K562 (cell line): ENCODE measurements around the gene SPON2. TPM values are rescaled to one million over a fixed set of nuclear protein-coding genes. Genes with fewer than 3 reads are reported as not detected.

ENCODE experiments used
- EZH2 ChIP-seq: IDR thresholded peaks from 2 replicates; pipeline ENCODE4 v1.6.1; 2012; ENCODE audit warnings: low read depth, mild to moderate bottlenecking, inconsistent platforms, low read length, borderline replicate concordance
- JUND ChIP-seq, 2 experiments: IDR thresholded peaks; 2 replicates in 1 of 2; 3 replicates in 1 of 2; pipeline ENCODE4 v1.6.1; 2011; ENCODE audit warnings: borderline replicate concordance in 2 of 2, low read depth in 2 of 2, low read length in 2 of 2, improper control_type of control experiment in 1 of 2, missing biosample characterization in 1 of 2, missing genetic modification characterization in 1 of 2, missing genetic modification reagents in 1 of 2
- MAFG ChIP-seq: fragments of 450-650 bp; conservative IDR thresholded peaks from 2 replicates; pipeline ENCODE4 v1.6.1; 2016; ENCODE audit warnings: missing genetic modification characterization, missing compliant biosample characterization
- MTA3 ChIP-seq: fragments of 450-650 bp; formaldehyde crosslinking; IDR thresholded peaks from 2 replicates; pipeline ENCODE4 v1.6.1; 2017; ENCODE audit warnings: mild to moderate bottlenecking, borderline replicate concordance
- NFE2L1 ChIP-seq: fragments of 450-650 bp; IDR thresholded peaks from 2 replicates; pipeline ENCODE4 v1.6.1; 2016; ENCODE audit warnings: missing genetic modification characterization, low read depth, mild to moderate bottlenecking, missing compliant biosample characterization, moderate library complexity, borderline replicate concordance
- RREB1 ChIP-seq: fragments of 250-450 bp; sonication (Bioruptor Pico); IDR thresholded peaks from 2 replicates; pipeline ENCODE4 v1.4.0; 2020
- SMAD4 ChIP-seq: fragments of 250-450 bp; sonication (Bioruptor Pico); conservative IDR thresholded peaks from 2 replicates; pipeline ENCODE4 v1.8.0; 2021; ENCODE audit warnings: inconsistent platforms, mild to moderate bottlenecking, moderate library complexity
- TFE3 ChIP-seq: fragments of 450-650 bp; formaldehyde crosslinking; IDR thresholded peaks from 2 replicates; pipeline ENCODE4 v1.4.0; 2020; ENCODE audit warnings: mild to moderate bottlenecking, mixed read lengths
- TRIM28 ChIP-seq: fragments of 450-650 bp; IDR thresholded peaks from 2 replicates; pipeline ENCODE4 v1.6.1; 2017
- ZBTB43 ChIP-seq: sonication (generic); formaldehyde crosslinking; IDR thresholded peaks from 2 replicates; pipeline ENCODE4 v1.8.0; 2023; ENCODE audit warnings: mild to moderate bottlenecking, missing genetic modification reagents
- ZBTB5 ChIP-seq: fragments of 450-650 bp; IDR thresholded peaks from 2 replicates; pipeline ENCODE4 v1.6.1; 2017; ENCODE audit warnings: antibody characterized with exemption
- ZNF586 ChIP-seq: fragments of 450-650 bp; formaldehyde crosslinking; conservative IDR thresholded peaks from 2 replicates; pipeline ENCODE4 v1.4.0; 2020; ENCODE audit warnings: mild to moderate bottlenecking, moderate library complexity
- ZNF830 ChIP-seq: fragments of 250-450 bp; sonication (Bioruptor Pico); IDR thresholded peaks from 2 replicates; pipeline ENCODE4 v1.5.0; 2021; ENCODE audit warnings: mild to moderate bottlenecking
- polyA plus RNA-seq, 8 experiments: library from polyadenylated mRNA; depleted of rRNA in 4 of 8; stranded (reverse) in 5 of 8; unstranded in 3 of 8; fragments of >200 nt; fragmentation: Nextera tagmentation in 2 of 8; fragmentation: Illumina TruSeq in 1 of 8; extraction: Ambion mirVana in 2 of 8; extraction: Trizol in 1 of 8; gene quantifications; 2 replicates each; pipeline versions ENCODE4 v1.2.1 to v1.2.3, GENCODE V29; 2011 to 2014; ENCODE audit warnings: inconsistent platforms in 1 of 8, missing spikeins in 1 of 8
- total RNA-seq, 7 experiments: library from RNA; depleted of rRNA in 6 of 7; stranded (reverse); fragments of >200 nt in 6 of 7; fragmentation: Illumina TruSeq in 2 of 7; extraction: Trizol in 2 of 7; gene quantifications; 2 replicates each; pipeline versions ENCODE4 v1.2.1 to v1.2.3, GENCODE V29; 2011 to 2021; ENCODE audit warnings: low replicate concordance in 1 of 7

SPON2 gene
- total and polyA plus RNA-seq, 9 of the 15 experiments (the other 6 are each of a cell fraction or from before 2014, with no cell fraction given): 0.21 to 2.2 (median 0.83) TPM

GRCh38 chr4:1167244-1167949 lies 5.0 kb downstream of the SPON2 start (continued):
- TF ChIP-seq ZBTB5 (no peak), EZH2 (no peak), MTA3 (peak; percentile 77; the same call in 1 of the 2 replicates), ZNF830 (CRISPR knock-in tag) (no peak), RREB1 (CRISPR knock-in tag) (no peak), NFE2L1 (tag) (no peak), TFE3 (CRISPR knock-in tag) (no peak), MAFG (no peak), ZBTB43 (CRISPR knock-in tag) (no peak), ZNF586 (CRISPR knock-in tag) (no peak), JUND (IDR thresholded peaks at IDR 0.05; ENCODE audit: borderline replicate concordance, low read depth, low read length) (no peak), JUND (tag; IDR thresholded peaks at IDR 0.05; ENCODE audit: borderline replicate concordance, low read depth, low read length) (no peak), TRIM28 (no peak), SMAD4 (CRISPR knock-in tag) (0 out of 2 replicates have a peak, but pooled peaks have one; percentile 35)
